Activated CD8-positive, alpha-beta T cell treated with anti-CD3 and anti-CD28 coated beads for 36 hours (primary cell): ENCODE data around the gene SYK. TPM values are rescaled to one million over a fixed set of nuclear protein-coding genes. Genes with fewer than 3 reads are reported as not detected.

Experiments
- ATAC-seq: fragments of 200-7000 bp; cut with Tn5 transposase; one replicate; pipeline ENCODE4 v1.10.0; 2021; ENCODE audit warnings: mild to moderate bottlenecking, moderate library complexity
- CTCF ChIA-PET: fragments of 350-600 bp; sonication (Branson Sonifier 250); formaldehyde crosslinking; loops from one replicate; lab custom pipeline; 2021; ENCODE audit warnings: antibody characterized with exemption; lab: Charles Lee
- POLR2A ChIA-PET: fragments of 350-600 bp; sonication (Branson Sonifier 250); formaldehyde crosslinking; loops from one replicate; lab custom pipeline; 2021; ENCODE audit warnings: antibody characterized with exemption; lab: Charles Lee
- DNase-seq: peaks from one replicate; pipeline ENCODE4 v3.0.0-alpha.2; 2020
- H3K27ac Mint-ChIP-seq: one replicate; pipeline ENCODE4 v1.8.0; 2021; ENCODE audit warnings: mild to moderate bottlenecking, mixed read lengths
- H3K27me3 Mint-ChIP-seq: one replicate; pipeline ENCODE4 v1.8.0; 2021; ENCODE audit warnings: mixed read lengths
- H3K36me3 Mint-ChIP-seq: one replicate; pipeline ENCODE4 v1.8.0; 2021; ENCODE audit warnings: low read depth, mixed read lengths
- H3K4me1 Mint-ChIP-seq: one replicate; pipeline ENCODE4 v1.8.0; 2021; ENCODE audit warnings: low read depth, mixed read lengths
- H3K4me3 Mint-ChIP-seq: one replicate; pipeline ENCODE4 v1.8.0; 2021; ENCODE audit warnings: mild to moderate bottlenecking, moderate library complexity, mixed read lengths
- H3K9me3 Mint-ChIP-seq: one replicate; pipeline ENCODE4 v1.8.0; 2021; ENCODE audit warnings: mixed read lengths
- intact Hi-C: fragments of 100-400 bp; cut with micrococcal nuclease; formaldehyde crosslinking; loops from one replicate; pipeline ENCODE4 v1.10.0; 2022
- total RNA-seq, 2 experiments: library from RNA; stranded (reverse); gene quantifications; one replicate each; pipeline ENCODE4 v1.2.3, GENCODE V29; 2021
- TF ChIP-seq, protein P1 (sequence below): fragments of 200-600 bp; IDR thresholded peaks from one replicate; pipeline ENCODE4 v1.8.0; 2022; ENCODE audit warnings: antibody characterized with exemption, mild to moderate bottlenecking

SYK gene
- total RNA-seq, 2 experiments from 2014 or later: 0.20 to 0.56 TPM

DNA sequence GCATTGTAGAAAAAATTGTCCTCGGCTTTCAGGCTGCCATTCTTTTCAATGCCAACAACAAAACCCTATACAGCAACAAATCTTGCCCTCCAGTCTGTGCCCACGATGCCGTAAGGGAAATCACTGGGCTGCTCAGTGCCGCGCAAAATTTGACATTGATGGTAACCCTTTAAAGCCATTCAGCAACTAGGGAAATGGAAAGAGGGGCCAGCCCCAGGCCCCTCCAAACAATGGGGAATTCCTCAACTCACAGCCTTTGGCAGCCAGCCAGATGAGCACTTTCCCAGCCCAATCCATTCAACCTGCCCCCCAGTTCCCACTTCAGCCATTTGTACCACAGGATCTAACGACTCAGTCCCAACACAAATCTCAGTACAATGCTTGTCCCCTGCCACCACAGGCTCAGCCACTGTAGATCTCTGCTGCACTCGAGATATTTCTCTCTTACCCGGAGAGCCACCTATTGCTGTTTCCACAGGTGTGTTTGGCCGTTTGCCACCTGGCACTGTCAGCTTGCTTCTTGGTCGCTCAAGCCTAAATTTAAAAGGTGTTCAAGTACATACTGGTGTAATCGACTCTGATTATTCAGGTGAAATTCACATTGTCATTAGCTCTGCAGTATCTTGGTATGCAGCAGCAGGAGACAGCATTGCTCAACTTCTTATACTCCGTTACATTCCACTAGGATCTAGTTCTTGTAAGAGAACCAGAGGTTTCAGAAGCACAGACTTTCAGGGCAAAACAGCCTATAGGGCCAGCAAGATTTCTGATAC is 103.3 kb downstream of the SYK start:
- POLR2A ChIA-PET: no interaction called here
- TF ChIP-seq, protein P1, sequence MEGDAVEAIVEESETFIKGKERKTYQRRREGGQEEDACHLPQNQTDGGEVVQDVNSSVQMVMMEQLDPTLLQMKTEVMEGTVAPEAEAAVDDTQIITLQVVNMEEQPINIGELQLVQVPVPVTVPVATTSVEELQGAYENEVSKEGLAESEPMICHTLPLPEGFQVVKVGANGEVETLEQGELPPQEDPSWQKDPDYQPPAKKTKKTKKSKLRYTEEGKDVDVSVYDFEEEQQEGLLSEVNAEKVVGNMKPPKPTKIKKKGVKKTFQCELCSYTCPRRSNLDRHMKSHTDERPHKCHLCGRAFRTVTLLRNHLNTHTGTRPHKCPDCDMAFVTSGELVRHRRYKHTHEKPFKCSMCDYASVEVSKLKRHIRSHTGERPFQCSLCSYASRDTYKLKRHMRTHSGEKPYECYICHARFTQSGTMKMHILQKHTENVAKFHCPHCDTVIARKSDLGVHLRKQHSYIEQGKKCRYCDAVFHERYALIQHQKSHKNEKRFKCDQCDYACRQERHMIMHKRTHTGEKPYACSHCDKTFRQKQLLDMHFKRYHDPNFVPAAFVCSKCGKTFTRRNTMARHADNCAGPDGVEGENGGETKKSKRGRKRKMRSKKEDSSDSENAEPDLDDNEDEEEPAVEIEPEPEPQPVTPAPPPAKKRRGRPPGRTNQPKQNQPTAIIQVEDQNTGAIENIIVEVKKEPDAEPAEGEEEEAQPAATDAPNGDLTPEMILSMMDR: no peak

DNA sequence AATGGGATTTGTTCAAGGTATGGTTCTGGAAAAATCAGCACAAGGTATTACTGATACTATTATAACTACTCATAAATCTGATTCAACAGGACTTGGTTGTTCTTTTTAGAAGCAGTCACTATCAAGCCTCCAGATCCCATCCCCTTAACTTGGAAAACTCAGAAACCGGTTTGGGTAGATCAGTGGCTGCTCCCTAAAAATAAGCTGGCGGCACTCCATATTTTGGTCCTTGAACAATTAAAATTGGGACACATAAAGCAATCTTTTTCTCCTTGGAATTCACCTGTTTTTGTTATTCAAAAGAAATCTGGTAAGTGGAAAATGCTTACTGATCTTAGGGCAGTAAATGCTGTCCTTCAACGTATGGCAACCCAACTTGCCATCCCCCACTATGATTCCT is 104.2 kb downstream of the SYK start:
- CTCF ChIA-PET: interaction anchor here (0.8 to 1.0 kb wide), 2 partner anchors 9 to 10 kb away, joined by 4 to 5 read pairs; no protein-coding TSS in a partner anchor

More for the DNA sequence above, 103.3 kb downstream of the SYK start:
- Mint-ChIP-seq H3K9me3 (no peaks in the 10 kb centered on the region), H3K36me3 (no peaks in the 10 kb centered on the region), H3K4me3 (no peak overlapping the region), H3K27ac (no peak overlapping the region), H3K27me3 (no peaks in the 10 kb centered on the region), H3K4me1 (no peaks in the 10 kb centered on the region)
- DNase-seq (no peak), ATAC-seq (no peak)
- CTCF ChIA-PET: no interaction called here
- intact Hi-C loops: no loop called here

DNA sequence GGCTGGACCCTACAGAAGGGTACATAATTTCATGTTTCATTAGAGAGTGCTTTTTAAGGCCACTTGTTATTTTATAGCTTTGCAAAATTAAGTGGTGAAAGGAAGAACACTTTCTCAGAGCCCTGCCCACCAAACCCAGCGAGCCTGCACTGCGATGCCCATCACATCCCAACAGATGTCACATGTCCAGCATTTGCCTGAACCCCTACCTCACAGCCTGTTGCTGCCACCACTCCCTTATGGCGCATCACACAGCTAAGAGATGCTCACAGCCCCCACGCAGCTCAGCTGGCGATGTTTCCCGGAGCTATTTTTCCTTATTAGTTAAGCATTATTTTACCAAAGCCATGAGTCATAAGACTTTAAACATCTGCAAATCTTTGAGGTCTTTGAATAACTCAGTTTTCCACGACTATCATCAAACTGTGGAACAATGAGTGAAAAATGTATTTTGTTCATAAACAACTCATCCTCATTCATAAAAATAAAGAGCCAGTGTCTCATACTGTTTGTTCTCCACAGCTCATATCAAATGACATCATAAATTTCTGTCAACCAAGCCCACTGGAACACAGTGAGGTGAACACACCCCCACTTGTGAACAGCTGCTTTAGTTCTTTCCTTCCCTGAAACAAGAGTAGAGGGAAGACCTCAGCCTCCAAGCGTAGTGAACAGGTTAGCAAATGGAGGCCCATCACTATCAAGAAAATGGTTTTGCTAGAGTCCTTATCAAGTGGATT is 104.9 kb downstream of the SYK start:
- intact Hi-C loops: no loop called here

More for the DNA sequence above, 104.2 kb downstream of the SYK start:
- DNase-seq: no peak
- Mint-ChIP-seq H3K36me3 (no peaks in the 10 kb centered on the region), H3K9me3 (no peaks in the 10 kb centered on the region), H3K27ac (no peak overlapping the region), H3K4me1 (no peaks in the 10 kb centered on the region), H3K27me3 (no peaks in the 10 kb centered on the region), H3K4me3 (no peak overlapping the region)
- ATAC-seq: no peak
- intact Hi-C loops: no loop called here
- POLR2A ChIA-PET: no interaction called here
- TF ChIP-seq, protein P1: no peak

DNA sequence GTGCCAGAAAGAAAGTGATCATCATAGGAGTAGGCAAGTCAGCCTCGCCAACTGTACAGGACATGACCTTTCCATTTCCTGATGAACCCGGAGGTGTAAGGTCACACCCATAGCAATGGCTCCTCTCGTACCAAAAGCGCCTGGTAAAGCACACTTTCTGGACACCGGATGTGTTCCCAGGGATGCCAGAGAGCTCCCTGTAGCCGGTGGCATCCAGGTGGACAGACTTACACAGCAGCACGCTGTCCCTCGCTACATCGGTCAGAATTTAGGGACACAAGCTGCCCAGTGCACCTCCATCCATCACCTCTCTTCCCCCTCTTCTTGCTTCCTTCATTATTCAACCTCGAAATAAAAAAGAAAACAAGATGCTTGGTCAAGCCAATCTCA is 105.4 kb downstream of the SYK start:
- Mint-ChIP-seq H3K4me3 (no peak overlapping the region), H3K27me3 (no peaks in the 10 kb centered on the region), H3K36me3 (no peaks in the 10 kb centered on the region), H3K4me1 (no peaks in the 10 kb centered on the region), H3K9me3 (no peaks in the 10 kb centered on the region), H3K27ac (no peak overlapping the region)
- DNase-seq: no peak
- TF ChIP-seq, protein P1: no peak
- ATAC-seq: no peak
- intact Hi-C loops: no loop called here
- CTCF ChIA-PET: no interaction called here
- POLR2A ChIA-PET: no interaction called here

More for the DNA sequence above, 104.9 kb downstream of the SYK start:
- DNase-seq (no peak), ATAC-seq (no peak)
- Mint-ChIP-seq H3K4me1 (no peaks in the 10 kb centered on the region), H3K4me3 (no peak overlapping the region), H3K9me3 (no peaks in the 10 kb centered on the region), H3K27me3 (no peaks in the 10 kb centered on the region), H3K36me3 (no peaks in the 10 kb centered on the region), H3K27ac (no peak overlapping the region)
- ChIA-PET POLR2A (no interaction called here), CTCF (interaction anchor here (0.8 to 1.0 kb wide), 2 partner anchors 8 to 9 kb away, joined by 4 to 5 read pairs; no protein-coding TSS in a partner anchor)
- TF ChIP-seq, protein P1: no peak

DNA sequence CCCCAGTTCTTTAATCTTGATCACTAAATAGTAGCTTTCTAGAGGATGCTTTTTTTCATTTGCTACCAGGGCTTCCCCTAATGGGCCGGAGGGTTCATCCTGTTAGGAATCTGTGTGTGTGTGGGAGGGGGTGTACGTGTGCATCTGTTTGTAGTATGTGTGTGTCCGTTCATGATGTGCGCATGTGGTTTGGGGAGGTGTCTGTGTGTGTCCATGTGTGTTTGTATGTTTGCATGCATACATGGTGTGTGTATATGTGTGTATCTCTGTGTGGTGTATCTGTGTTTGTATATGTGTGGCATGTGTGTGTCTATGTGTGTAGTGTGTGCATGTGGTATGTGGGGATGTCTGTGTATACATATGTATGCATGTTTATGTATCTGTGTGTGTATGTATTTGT is 106.2 kb downstream of the SYK start:
- H3K9me3 Mint-ChIP-seq: no peaks in the 10 kb centered on the region
- H3K36me3 Mint-ChIP-seq: no peaks in the 10 kb centered on the region
- ChIA-PET POLR2A (no interaction called here), CTCF (no interaction called here)
- H3K27me3 Mint-ChIP-seq: no peaks in the 10 kb centered on the region
- H3K4me3 Mint-ChIP-seq: no peak overlapping the region
- DNase-seq: no peak
- intact Hi-C loops: no loop called here
- TF ChIP-seq, protein P1: no peak
- no peaks in the 10 kb centered on the region for H3K4me1 Mint-ChIP-seq
- ATAC-seq: no peak
- no peak overlapping the region for H3K27ac Mint-ChIP-seq
